Spinal cord (tissue), 10 donors: ENCODE data around the gene CDK2AP2. TPM values are rescaled to one million over a fixed set of nuclear protein-coding genes. Genes with fewer than 3 reads are reported as not detected.

Experiments used
- DNase-seq, 6 donors: peaks; one replicate each; pipeline versions ENCODE4 v3.0.0 to v3.0.0-alpha.2; 2013 to 2015; ENCODE audit warnings: low spot score in 6 of 6, low read depth in 4 of 6
- H3K27ac ChIP-seq: one replicate; pipeline ENCODE4 v1.5.1; 2013; ENCODE audit warnings: low read depth, low read length, control low read depth
- H3K27me3 ChIP-seq: one replicate; pipeline ENCODE4 v1.6.1; 2013; ENCODE audit warnings: low read length; ENCODE audit not compliant: control insufficient read depth, insufficient read depth
- H3K36me3 ChIP-seq: one replicate; pipeline ENCODE4 v1.6.1; 2013; ENCODE audit warnings: low read length; ENCODE audit not compliant: control insufficient read depth, insufficient read depth
- H3K4me1 ChIP-seq: one replicate; pipeline ENCODE4 v1.6.1; 2013; ENCODE audit warnings: low read length; ENCODE audit not compliant: control insufficient read depth, insufficient read depth
- H3K4me3 ChIP-seq: one replicate; pipeline ENCODE4 v1.5.1; 2013; ENCODE audit warnings: low read depth, low read length, control low read depth
- H3K9me3 ChIP-seq: one replicate; pipeline ENCODE4 v1.6.1; 2013; ENCODE audit warnings: low read length; ENCODE audit not compliant: control insufficient read depth, insufficient read depth
- WGBS: methylation state at CpG from one replicate; pipeline ENCODE4 v1.1.5; 2013; ENCODE audit warnings: missing lambda C conversion rate; ENCODE audit not compliant: insufficient coverage; 5-methylcytosine and 5-hydroxymethylcytosine counted together
- polyA plus RNA-seq, 2 donors: library from polyadenylated mRNA; unstranded; fragments of 120-200 nt; gene quantifications; one replicate each; pipeline ENCODE4 v1.2.1, GENCODE V29; 2013; ENCODE audit not compliant: insufficient read length in 2 of 2
- total RNA-seq, 2 donors: library from RNA; depleted of rRNA in 1 of 2; stranded (reverse); fragments of 120-200 nt in 1 of 2; fragments of >200 nt in 1 of 2; gene quantifications; one replicate each; pipeline versions ENCODE4 v1.2.3 to v1.2.4, GENCODE V29; 2013 to 2014
- donor health status: healthy.

CDK2AP2 gene
- total and polyA plus RNA-seq, 4 donors: 8.7 to 53.2 (median 39.3) TPM

- no peaks in the 10 kb centered on the region for H3K36me3 ChIP-seq
- H3K9me3 ChIP-seq: no peaks in the 10 kb centered on the region
- no peak overlapping the region for H3K27ac ChIP-seq
- WGBS: 55% methylated on average over 5 of the region's 7 CpGs
- H3K27me3 ChIP-seq: no peaks in the 10 kb centered on the region
- peaks cover 5% of the 10 kb centered on the region for H3K4me1 ChIP-seq
- no peak overlapping the region for H3K4me3 ChIP-seq
- no peak for DNase-seq
Measured at GRCh38 chr11:67542971-67543370, 35.0 kb upstream of the CDK2AP2 start.

- H3K4me1 ChIP-seq: peaks cover 5% of the 10 kb centered on the region
- no peak overlapping the region for H3K27ac ChIP-seq
- DNase-seq: no peak
- H3K9me3 ChIP-seq: no peaks in the 10 kb centered on the region
- H3K4me3 ChIP-seq: no peak overlapping the region
- no peaks in the 10 kb centered on the region for H3K36me3 ChIP-seq
- H3K27me3 ChIP-seq: no peaks in the 10 kb centered on the region
- WGBS: 50% methylated on average over 1 of the region's 3 CpGs
Measured at GRCh38 chr11:67542169-67542568, 34.2 kb upstream of the CDK2AP2 start.

GRCh38 chr11:67541198-67541597 is 33.2 kb upstream of the CDK2AP2 start:
- H3K27me3 ChIP-seq: no peaks in the 10 kb centered on the region
- H3K9me3 ChIP-seq: no peaks in the 10 kb centered on the region
- H3K4me3 ChIP-seq: no peak overlapping the region
- 90% methylated on average over 5 of the region's 6 CpGs for WGBS
- H3K4me1 ChIP-seq: peaks cover 5% of the 10 kb centered on the region
- H3K36me3 ChIP-seq: no peaks in the 10 kb centered on the region
- no peak for DNase-seq
- H3K27ac ChIP-seq: no peak overlapping the region

DNA sequence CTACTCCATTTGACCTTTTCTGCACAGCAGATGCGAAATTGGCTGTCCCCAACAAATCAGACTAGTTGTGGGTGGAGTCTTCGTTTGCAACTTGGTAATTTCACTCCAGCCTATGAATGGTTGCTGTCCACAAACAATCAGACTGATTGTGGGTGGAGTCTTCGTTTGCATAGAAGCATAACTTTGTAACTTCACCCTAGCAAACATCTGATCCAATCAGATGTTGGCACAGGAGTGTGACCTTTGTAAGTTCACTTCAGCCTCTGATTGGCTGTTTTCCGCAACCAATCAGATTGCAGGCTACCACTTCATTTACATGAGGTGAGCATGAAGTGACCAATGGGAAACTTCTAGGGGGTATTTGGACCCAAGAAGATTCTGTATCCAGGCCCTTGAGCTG is 31.6 kb upstream of the CDK2AP2 start:
- DNase-seq: no peak
- no CpG with 5 or more reads among the region's 4 CpGs for WGBS
- Histone ChIP-seq H3K4me3 (no peak overlapping the region), H3K36me3 (no peaks in the 10 kb centered on the region), H3K9me3 (peaks cover 3% of the 10 kb centered on the region), H3K27me3 (no peaks in the 10 kb centered on the region), H3K27ac (no peak overlapping the region), H3K4me1 (no peaks in the 10 kb centered on the region)

DNA sequence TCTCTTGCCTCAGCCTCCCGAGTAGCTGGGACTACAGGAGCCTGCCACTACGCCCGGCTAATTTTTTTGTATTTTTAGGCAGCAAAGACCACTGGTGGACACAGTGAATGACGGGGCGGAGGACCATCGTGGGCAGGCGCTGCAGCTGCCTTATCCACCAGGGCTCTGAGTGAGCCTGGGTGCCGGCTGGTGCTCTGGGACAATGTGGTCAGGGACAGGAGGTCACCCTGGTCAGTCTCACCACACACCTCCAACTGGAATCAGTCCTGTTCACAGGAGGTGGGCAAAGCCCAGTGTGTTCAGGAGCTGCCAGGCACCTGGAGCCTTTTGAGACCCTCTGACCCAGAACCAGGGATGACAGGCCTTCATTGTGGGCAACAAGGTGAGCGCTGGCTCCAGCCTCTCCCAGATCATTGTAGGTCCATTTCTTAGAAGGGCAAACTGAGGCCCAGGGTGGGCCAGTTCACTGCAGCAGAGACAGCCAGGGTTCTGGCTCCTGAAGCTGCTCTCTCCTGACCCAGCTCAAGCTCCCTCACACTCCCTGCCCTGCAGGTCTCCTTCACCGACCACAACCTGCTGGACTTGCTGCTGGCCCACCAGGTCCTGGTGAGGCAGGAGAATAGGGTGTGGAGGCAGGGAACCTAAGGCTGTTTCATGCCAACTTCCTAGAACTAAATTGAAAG is 31.0 kb upstream of the CDK2AP2 start:
- H3K27me3 ChIP-seq: no peaks in the 10 kb centered on the region
- DNase-seq: no peak
- H3K4me1 ChIP-seq: no peaks in the 10 kb centered on the region
- no peak overlapping the region for H3K4me3 ChIP-seq
- WGBS: 88% methylated on average over 9 of the region's 10 CpGs
- H3K9me3 ChIP-seq: peaks cover 4% of the 10 kb centered on the region
- no peak overlapping the region for H3K27ac ChIP-seq
- H3K36me3 ChIP-seq: no peaks in the 10 kb centered on the region

- Histone ChIP-seq H3K9me3 (peaks cover 4% of the 10 kb centered on the region), H3K27me3 (no peaks in the 10 kb centered on the region), H3K4me1 (no peaks in the 10 kb centered on the region), H3K27ac (no peak overlapping the region), H3K4me3 (no peak overlapping the region), H3K36me3 (no peaks in the 10 kb centered on the region)
- 78% methylated on average over 5 of the region's 6 CpGs for WGBS
- no peak for DNase-seq
Measured at GRCh38 chr11:67538306-67538705, 30.3 kb upstream of the CDK2AP2 start.

DNA sequence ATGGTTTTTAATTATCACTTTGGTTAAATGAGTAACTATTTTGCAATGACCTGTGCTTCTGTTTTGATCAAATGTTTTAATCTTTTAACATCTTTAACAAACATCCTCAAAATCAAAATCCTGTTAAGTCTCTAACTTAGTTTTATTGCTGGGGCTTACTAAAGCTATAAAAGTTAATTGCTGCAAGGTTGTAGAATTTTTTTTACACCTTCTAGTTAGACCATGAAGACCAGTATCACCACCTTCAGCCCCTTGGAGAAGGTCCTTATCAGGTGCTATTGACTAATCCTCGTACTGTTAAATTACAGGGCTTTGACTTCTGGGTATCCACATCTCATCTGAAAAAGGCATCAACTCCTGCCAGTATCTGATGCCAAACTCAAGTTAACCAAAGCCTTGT is 27.6 kb upstream of the CDK2AP2 start:
- Histone ChIP-seq H3K27me3 (no peaks in the 10 kb centered on the region), H3K4me3 (no peak overlapping the region), H3K36me3 (no peaks in the 10 kb centered on the region), H3K4me1 (no peaks in the 10 kb centered on the region), H3K27ac (no peak overlapping the region), H3K9me3 (peaks cover 4% of the 10 kb centered on the region)
- DNase-seq: no peak
- WGBS: 71% methylated on average over 1 of the region's 1 CpG

GRCh38 chr11:67534070-67534679 is 26.2 kb upstream of the CDK2AP2 start:
- H3K27me3 ChIP-seq: no peaks in the 10 kb centered on the region
- H3K9me3 ChIP-seq: peaks cover 4% of the 10 kb centered on the region
- no peak for DNase-seq
- H3K27ac ChIP-seq: no peak overlapping the region
- H3K4me3 ChIP-seq: no peak overlapping the region
- no peaks in the 10 kb centered on the region for H3K36me3 ChIP-seq
- no peaks in the 10 kb centered on the region for H3K4me1 ChIP-seq
- 89% methylated on average over 1 of the region's 4 CpGs for WGBS

DNA sequence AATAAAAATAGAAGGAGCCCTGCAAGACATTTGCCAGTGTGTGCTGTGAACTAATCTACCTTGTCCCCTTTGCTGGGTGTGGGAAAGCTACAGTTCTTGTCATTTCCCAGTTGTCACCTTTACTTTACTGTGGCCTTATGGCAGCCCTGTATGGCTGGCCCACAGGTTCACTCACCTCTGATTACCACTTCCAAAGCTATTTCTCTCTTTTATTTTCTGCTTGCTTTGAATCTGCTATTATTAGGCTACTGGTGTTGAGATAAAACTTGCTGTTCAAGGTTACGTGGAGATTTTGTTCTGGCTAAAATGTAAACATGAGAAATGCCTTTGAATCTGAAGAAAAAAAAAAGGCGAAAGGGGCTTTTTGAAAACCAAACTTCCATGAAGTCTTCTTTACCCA is 24.9 kb upstream of the CDK2AP2 start:
- Histone ChIP-seq H3K36me3 (no peaks in the 10 kb centered on the region), H3K4me3 (no peak overlapping the region), H3K27ac (no peak overlapping the region), H3K27me3 (no peaks in the 10 kb centered on the region), H3K9me3 (peaks cover 4% of the 10 kb centered on the region), H3K4me1 (no peaks in the 10 kb centered on the region)
- WGBS: 92% methylated on average over 2 of the region's 2 CpGs
- DNase-seq: no peak

GRCh38 chr11:67530282-67530592 is 22.3 kb upstream of the CDK2AP2 start:
- Histone ChIP-seq H3K27me3 (no peaks in the 10 kb centered on the region), H3K36me3 (no peaks in the 10 kb centered on the region), H3K9me3 (peaks cover 4% of the 10 kb centered on the region), H3K4me3 (no peak overlapping the region), H3K4me1 (no peaks in the 10 kb centered on the region), H3K27ac (no peak overlapping the region)
- WGBS: 78% methylated on average over 3 of the region's 5 CpGs
- DNase-seq: peak in 1 of 6 donors; percentile 11
